Left ventricle myocardium inferior (tissue), 1 donor: ENCODE measurements around the gene ZNF492. TPM values are rescaled to one million over a fixed set of nuclear protein-coding genes. Genes with fewer than 3 reads are reported as not detected.
"Not testable (repeated sequence)": the region's sequence is repeated elsewhere in the genome, so short reads cannot be mapped to it uniquely, and the experiment has no call there.

Experiments used
- DNase-seq: peaks from one replicate; pipeline ENCODE4 v3.0.0-alpha.2; 2020
- H3K27ac ChIP-seq: fragments of 200-600 bp; replicated peaks from 2 replicates; pipeline ENCODE4 v1.8.0; 2021
- H3K27me3 ChIP-seq: fragments of 200-600 bp; 2 replicates; pipeline ENCODE4 v1.8.0; 2021; ENCODE audit warnings: low read depth
- H3K36me3 ChIP-seq: fragments of 200-600 bp; 2 replicates; pipeline ENCODE4 v1.8.0; 2021
- H3K4me1 ChIP-seq: fragments of 200-600 bp; 2 replicates; pipeline ENCODE4 v1.8.0; 2021
- H3K4me3 ChIP-seq: fragments of 200-600 bp; 2 replicates; pipeline ENCODE4 v1.8.0; 2021; ENCODE audit warnings: mild to moderate bottlenecking, moderate library complexity
- H3K9me3 ChIP-seq: fragments of 200-600 bp; replicated peaks from 2 replicates; pipeline ENCODE4 v1.8.0; 2021
- CTCF ChIP-seq: fragments of 200-600 bp; IDR thresholded peaks from 2 replicates; pipeline ENCODE4 v1.8.0; 2021; ENCODE audit warnings: antibody characterized with exemption, mild to moderate bottlenecking, borderline replicate concordance
- intact Hi-C: fragments of 100-400 bp; cut with micrococcal nuclease; formaldehyde crosslinking; loops from one replicate; pipeline ENCODE4 v1.11.0; 2022
- total RNA-seq: library from RNA; stranded (reverse); fragmentation: NEBNext Ultra II Directional; extraction: Animal tissue kit (Norgen Biotek cat#: 25700); gene quantifications from one replicate; pipeline ENCODE4 v1.2.1, GENCODE V29; 2021
- donor health status: DM: no; HTN: yes; CAD: no; lungs with severe emphysema.

The ZNF492 gene
- total RNA-seq, 1 donor from 2014 or later, result 0.08 TPM

- H3K36me3 ChIP-seq, result no peaks in the 10 kb centered on the region
- H3K9me3 ChIP-seq, result no peaks in the 10 kb centered on the region
- peaks cover 44% of the 10 kb centered on the region for H3K27me3 ChIP-seq
- H3K4me3 ChIP-seq, result no peak overlapping the region
- TF ChIP-seq CTCF, result no peak
- H3K4me1 ChIP-seq, result peaks cover 7% of the 10 kb centered on the region
- no peak for DNase-seq
- intact Hi-C loops, result no loop called here
- no peak overlapping the region for H3K27ac ChIP-seq
Observed at GRCh38 chr19:22625266-22626035, 8.7 kb upstream of the ZNF492 start.

DNA sequence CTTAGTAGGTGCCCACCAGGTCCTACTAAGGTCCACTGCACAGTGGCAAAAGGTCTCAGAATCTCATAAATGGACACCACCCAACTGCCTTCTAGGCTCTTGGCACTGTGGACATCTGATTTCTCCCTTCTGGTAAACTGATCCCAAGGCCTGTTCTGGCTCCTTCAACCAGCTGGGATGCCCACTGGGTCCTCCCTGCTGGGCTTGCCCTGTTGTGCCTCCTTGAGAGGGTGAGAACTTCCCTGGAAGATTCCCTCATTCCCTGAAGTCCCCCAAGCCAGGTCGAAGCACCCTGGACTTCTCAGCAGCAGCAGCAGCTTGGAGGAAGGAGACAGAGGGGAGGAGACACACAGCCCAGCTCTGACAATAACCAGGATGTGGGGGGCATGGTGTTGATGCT is 6.6 kb upstream of the ZNF492 start:
- no peak for TF ChIP-seq CTCF
- intact Hi-C loops, result no loop called here
- H3K4me1 ChIP-seq, result peaks cover 7% of the 10 kb centered on the region
- peaks cover 24% of the 10 kb centered on the region for H3K27me3 ChIP-seq
- H3K4me3 ChIP-seq, result no peak overlapping the region
- H3K27ac ChIP-seq, result no peak overlapping the region
- no peak for DNase-seq
- H3K9me3 ChIP-seq, result no peaks in the 10 kb centered on the region
- H3K36me3 ChIP-seq, result no peaks in the 10 kb centered on the region

DNA sequence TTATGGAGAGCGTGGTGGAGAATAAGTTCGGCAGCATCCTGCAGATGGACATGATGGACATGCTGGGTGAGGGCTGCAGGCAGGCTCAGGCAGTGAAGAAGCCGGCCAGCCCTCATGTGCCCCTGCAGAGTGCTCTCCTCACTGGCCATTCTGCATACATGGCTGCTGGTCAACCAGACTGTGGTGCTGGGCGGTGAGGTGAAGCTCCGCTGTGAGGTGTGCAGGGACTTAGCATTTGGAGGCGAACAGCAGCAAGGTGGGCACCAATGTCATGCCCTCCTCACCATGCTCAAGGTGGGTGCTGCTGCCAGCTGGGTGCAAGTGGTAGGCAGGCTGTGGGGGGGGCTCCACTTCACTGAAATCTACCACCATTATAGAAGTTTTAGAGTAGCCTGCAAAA is 5.7 kb upstream of the ZNF492 start:
- H3K4me1 ChIP-seq, result no peaks in the 10 kb centered on the region
- intact Hi-C loops, result no loop called here
- no peak overlapping the region for H3K4me3 ChIP-seq
- peaks cover 15% of the 10 kb centered on the region for H3K27me3 ChIP-seq
- no peak overlapping the region for H3K27ac ChIP-seq
- DNase-seq, result no peak
- TF ChIP-seq CTCF, result no peak
- no peaks in the 10 kb centered on the region for H3K9me3 ChIP-seq
- H3K36me3 ChIP-seq, result no peaks in the 10 kb centered on the region

GRCh38 chr19:22634450-22634827 is 315 bp downstream of the ZNF492 start:
- no peak for TF ChIP-seq CTCF
- H3K4me1 ChIP-seq, result peaks cover 8% of the 10 kb centered on the region
- no peak for DNase-seq
- H3K27me3 ChIP-seq, result no peaks in the 10 kb centered on the region
- peaks cover 16% of the 10 kb centered on the region for H3K9me3 ChIP-seq
- H3K36me3 ChIP-seq, result no peaks in the 10 kb centered on the region
- H3K27ac ChIP-seq, result no peak overlapping the region
- intact Hi-C loops, result no loop called here
- H3K4me3 ChIP-seq, result peak overlapping the region; percentile 71

- H3K4me1 ChIP-seq, intact Hi-C loops, H3K4me3 ChIP-seq, DNase-seq, H3K36me3 ChIP-seq, H3K27ac ChIP-seq, H3K27me3 ChIP-seq: not testable (repeated sequence)
- peaks cover 100% of the 10 kb centered on the region for H3K9me3 ChIP-seq
Observed at GRCh38 chr19:22685493-22685892, 51.4 kb downstream of the ZNF492 start.

GRCh38 chr19:22702661-22703060 is 68.5 kb downstream of the ZNF492 start:
- intact Hi-C loops, H3K36me3 ChIP-seq, H3K27ac ChIP-seq, H3K27me3 ChIP-seq, H3K4me1 ChIP-seq, H3K4me3 ChIP-seq, DNase-seq: not testable (repeated sequence)
- peaks cover 79% of the 10 kb centered on the region for H3K9me3 ChIP-seq

GRCh38 chr19:22703096-22703495 is 69.0 kb downstream of the ZNF492 start:
- intact Hi-C loops, H3K27ac ChIP-seq, DNase-seq, H3K4me1 ChIP-seq, H3K36me3 ChIP-seq, H3K27me3 ChIP-seq, H3K4me3 ChIP-seq: not testable (repeated sequence)
- peaks cover 79% of the 10 kb centered on the region for H3K9me3 ChIP-seq
